Keratinocyte (primary cell): ENCODE results near the gene MTRR. TPM values are rescaled to one million over a fixed set of nuclear protein-coding genes. Genes with fewer than 3 reads are reported as not detected.

Source experiments
- DNase-seq: peaks from one replicate; pipeline ENCODE4 v3.0.0-alpha.2; 2011; ENCODE audit warnings: low read depth, missing footprints, low spot score
- FAIRE-seq: peaks from 2 replicates; lab custom pipeline; 2011; peaks lifted over from hg19 to GRCh38; lab: Jason Lieb, UNC
- H2AFZ ChIP-seq: 2 replicates; pipeline ENCODE4 v1.6.0; 2012; ENCODE audit warnings: low read length, control low read depth, inconsistent platforms; ENCODE audit not compliant: control insufficient read depth
- H3K27ac ChIP-seq: 2 replicates; pipeline ENCODE4 v1.5.1; 2011; ENCODE audit warnings: low read length; ENCODE audit not compliant: control insufficient read depth, insufficient read depth
- H3K27me3 ChIP-seq: 3 replicates; pipeline ENCODE4 v1.6.0; 2011; ENCODE audit warnings: low read length; ENCODE audit not compliant: control insufficient read depth, insufficient read depth; ENCODE audit errors: extremely low read depth
- H3K36me3 ChIP-seq, 2 experiments: 2 replicates in 1 of 2; 3 replicates in 1 of 2; pipeline ENCODE4 v1.5.1; 2011; ENCODE audit warnings: low read length in 2 of 2, mild to moderate bottlenecking in 1 of 2; ENCODE audit not compliant: control insufficient read depth in 2 of 2, insufficient read depth in 2 of 2; ENCODE audit errors: extremely low read depth in 1 of 2
- H3K4me1 ChIP-seq: 3 replicates; pipeline ENCODE4 v1.5.1; 2011; ENCODE audit warnings: low read length; ENCODE audit not compliant: control insufficient read depth, insufficient read depth; ENCODE audit errors: extremely low read depth
- H3K4me2 ChIP-seq: 3 replicates; pipeline ENCODE4 v1.6.0; 2011; ENCODE audit warnings: low read depth, low read length; ENCODE audit not compliant: control insufficient read depth, insufficient read depth; ENCODE audit errors: extremely low read depth
- H3K4me3 ChIP-seq, 3 experiments: fragments of 200-600 bp in 1 of 3; sonication (generic) in 1 of 3; 2 replicates in 2 of 3; 3 replicates in 1 of 3; pipeline ENCODE4 v1.5.1; 2011 to 2016; ENCODE audit warnings: low read length in 3 of 3, mild to moderate bottlenecking in 3 of 3, control low read depth in 2 of 3, inconsistent platforms in 1 of 3, low read depth in 1 of 3, mixed read lengths in 1 of 3, mixed run types in 1 of 3, moderate library complexity in 1 of 3; ENCODE audit not compliant: control insufficient read depth in 2 of 3, insufficient read depth in 2 of 3; ENCODE audit errors: extremely low read depth in 1 of 3
- H3K79me2 ChIP-seq: 2 replicates; pipeline ENCODE4 v1.6.0; 2012; ENCODE audit warnings: low read length; ENCODE audit not compliant: control insufficient read depth, insufficient read depth
- H3K9ac ChIP-seq: 3 replicates; pipeline ENCODE4 v1.6.0; 2011; ENCODE audit warnings: low read length; ENCODE audit not compliant: control insufficient read depth, insufficient read depth; ENCODE audit errors: extremely low read depth
- H3K9me1 ChIP-seq: 3 replicates; pipeline ENCODE4 v1.6.0; 2011; ENCODE audit warnings: low read length; ENCODE audit not compliant: control insufficient read depth, insufficient read depth; ENCODE audit errors: extremely low read depth
- H3K9me3 ChIP-seq: 2 replicates; pipeline ENCODE4 v1.5.1; 2012; ENCODE audit warnings: low read depth, low read length; ENCODE audit not compliant: control insufficient read depth
- H4K20me1 ChIP-seq: 3 replicates; pipeline ENCODE4 v1.6.0; 2011; ENCODE audit warnings: low read length; ENCODE audit not compliant: control insufficient read depth, insufficient read depth; ENCODE audit errors: extremely low read depth
- CTCF ChIP-seq, 3 experiments: IDR thresholded peaks in 1 of 3; conservative IDR thresholded peaks in 1 of 3; optimal IDR thresholded peaks in 1 of 3; 2 replicates in 2 of 3; 3 replicates in 1 of 3; pipeline versions ENCODE3 to v1.5.1; 2011; ENCODE audit warnings: low read length in 3 of 3, mild to moderate bottlenecking in 3 of 3, moderate library complexity in 2 of 3, control low read depth in 1 of 3, inconsistent platforms in 1 of 3; ENCODE audit not compliant: insufficient read depth in 2 of 3; ENCODE audit errors: extremely low read depth in 1 of 3
- EZH2 ChIP-seq: IDR thresholded peaks from one replicate; pipeline ENCODE4 v1.6.1; 2012; ENCODE audit warnings: inconsistent platforms, mild to moderate bottlenecking, low read length, moderate library complexity
- dilution Hi-C: fragments of 300-500 bp; cut with MboI; formaldehyde crosslinking; loops from one replicate; pipeline ENCODE4 v1.7.0; 2020; ENCODE audit warnings: low sequenced_read_pairs; ENCODE audit not compliant: extremely low pct_ligation_motif_present
- polyA plus RNA-seq, 5 experiments: library from polyadenylated mRNA; depleted of rRNA in 3 of 5; stranded (reverse) in 3 of 5; stranded (forward) in 1 of 5; unstranded in 1 of 5; fragments of >200 nt; gene quantifications; 1 replicate in 1 of 5; 2 replicates in 3 of 5; 3 replicates in 1 of 5; pipeline versions ENCODE4 v1.2.1 to v1.2.3, GENCODE V29; 2011 to 2012; ENCODE audit warnings: missing spikeins in 2 of 5, low read depth in 1 of 5, low replicate concordance in 1 of 5

The MTRR gene
- polyA plus RNA-seq, 1 donor (not counting 4 experiments of a cell fraction or from before 2014, with no cell fraction given), result 45.5 TPM

- no peak overlapping the region for H2AFZ ChIP-seq
- DNase-seq (no peak), FAIRE-seq (no peak)
- no peaks in the 10 kb centered on the region for H3K79me2 ChIP-seq
- H3K27me3 ChIP-seq, result no peaks in the 10 kb centered on the region
- no peak overlapping the region for H3K4me3 ChIP-seq
- no peak overlapping the region for H3K9ac ChIP-seq
- no peaks in the 10 kb centered on the region for H3K4me1 ChIP-seq
- no peaks in the 10 kb centered on the region for H3K36me3 ChIP-seq
- no peaks in the 10 kb centered on the region for H4K20me1 ChIP-seq
- H3K27ac ChIP-seq, result no peak overlapping the region
- no peak for TF ChIP-seq EZH2
- TF ChIP-seq CTCF (optimal IDR thresholded peaks at IDR 0.05 in 1 of 3, IDR thresholded peaks at IDR 0.05 in 1 of 3, conservative IDR thresholded peaks at IDR 0.05 in 1 of 3; ENCODE audit: extremely low read depth in 1 of 3, insufficient read depth in 2 of 3, low read length in 3 of 3), result no peak
- dilution Hi-C loops, result no loop called here
- no peak overlapping the region for H3K4me2 ChIP-seq
- no peaks in the 10 kb centered on the region for H3K9me3 ChIP-seq
- H3K9me1 ChIP-seq, result no peaks in the 10 kb centered on the region
These were observed 43.3 kb upstream of the MTRR start for GRCh38 chr5:7825630-7826029.

GRCh38 chr5:7827610-7828009 lies 41.3 kb upstream of the MTRR start:
- DNase-seq, result no peak
- Histone ChIP-seq H2AFZ (no peak overlapping the region), H3K4me1 (no peaks in the 10 kb centered on the region), H4K20me1 (no peaks in the 10 kb centered on the region), H3K9ac (no peak overlapping the region), H3K79me2 (no peaks in the 10 kb centered on the region), H3K4me3 (no peak overlapping the region), H3K27me3 (no peaks in the 10 kb centered on the region), H3K27ac (no peak overlapping the region), H3K9me3 (no peaks in the 10 kb centered on the region), H3K4me2 (no peak overlapping the region), H3K9me1 (no peaks in the 10 kb centered on the region), H3K36me3 (no peaks in the 10 kb centered on the region)
- TF ChIP-seq EZH2 (no peak), CTCF (optimal IDR thresholded peaks at IDR 0.05 in 1 of 3, IDR thresholded peaks at IDR 0.05 in 1 of 3, conservative IDR thresholded peaks at IDR 0.05 in 1 of 3; ENCODE audit: extremely low read depth in 1 of 3, insufficient read depth in 2 of 3, low read length in 3 of 3) (no peak)
- FAIRE-seq, result no peak
- dilution Hi-C loops, result no loop called here
